ENCODE results near the gene ZBED1.

- TF ChIP-seq CTCF (conservative IDR thresholded peaks at IDR 0.05 in 1 of 2, IDR thresholded peaks at IDR 0.05 in 1 of 2; ENCODE audit: low read depth in 1 of 2, low read length in 2 of 2) = no peak
- no peak for TF ChIP-seq EZH2 (IDR thresholded peaks at IDR 0.05; ENCODE audit: low read length, missing control alignments)
Observed at GRCh38 chrX:2521927-2522386, 21.2 kb upstream of the ZBED1 start.
